Keratinocyte (primary cell): ENCODE measurements around the gene GDF2.

ENCODE experiments used
- CTCF ChIP-seq, 3 experiments: IDR thresholded peaks in 1 of 3; conservative IDR thresholded peaks in 1 of 3; optimal IDR thresholded peaks in 1 of 3; 2 replicates in 2 of 3; 3 replicates in 1 of 3; pipeline versions ENCODE3 to v1.5.1; 2011; ENCODE audit warnings: low read length in 3 of 3, mild to moderate bottlenecking in 3 of 3, moderate library complexity in 2 of 3, control low read depth in 1 of 3, inconsistent platforms in 1 of 3; ENCODE audit not compliant: insufficient read depth in 2 of 3; ENCODE audit errors: extremely low read depth in 1 of 3
- EZH2 ChIP-seq: IDR thresholded peaks from one replicate; pipeline ENCODE4 v1.6.1; 2012; ENCODE audit warnings: inconsistent platforms, mild to moderate bottlenecking, low read length, moderate library complexity

- no peak for TF ChIP-seq CTCF (optimal IDR thresholded peaks at IDR 0.05 in 1 of 3, IDR thresholded peaks at IDR 0.05 in 1 of 3, conservative IDR thresholded peaks at IDR 0.05 in 1 of 3; ENCODE audit: extremely low read depth in 1 of 3, insufficient read depth in 2 of 3, low read length in 3 of 3)
- TF ChIP-seq EZH2 = no peak
Measured at GRCh38 chr10:47305566-47305965, 16.7 kb upstream of the GDF2 start.
